ENCODE measurements around the gene CCDC142. TPM values are rescaled to one million over a fixed set of nuclear protein-coding genes. Genes with fewer than 3 reads are reported as not detected.
A peak's percentile ranks its signal among the peaks of the same experiment; 100 is the strongest.

Gene CCDC142
- total RNA-seq, 4 donors from 2014 or later, result 10.9 to 42.8 (median 35.7) TPM

GRCh38 chr2:74507926-74508520 is 25.2 kb upstream of the CCDC142 start:
- H3K27me3 ChIP-seq, result peaks cover 4 to 6% of the 10 kb centered on the region in 2 donors
- H3K27ac ChIP-seq, result peak overlapping the region; percentile 97 to 99
- H3K4me1 ChIP-seq, result peaks cover 0 to 9% of the 10 kb centered on the region in 2 donors
- DNase-seq, result no peak
- no peaks in the 10 kb centered on the region for H3K9me3 ChIP-seq
- H3K36me3 ChIP-seq, result no peaks in the 10 kb centered on the region
- peak overlapping the region; percentile 72 to 73 for H3K4me3 ChIP-seq
- TF ChIP-seq CTCF (IDR thresholded peaks at IDR 0.05), result no peak
- no peak for TF ChIP-seq POLR2A (IDR thresholded peaks at IDR 0.05)
- intact Hi-C loops (cut with DNase I; ENCODE audit: low total_unique reads), result no loop called here

- TF ChIP-seq CTCF (IDR thresholded peaks at IDR 0.05) (peak in 2 of 4 experiments; percentile 37 to 39), POLR2A (IDR thresholded peaks at IDR 0.05) (peak; percentile 7 to 60)
- H3K9me3 ChIP-seq, result no peaks in the 10 kb centered on the region
- no peaks in the 10 kb centered on the region for H3K27me3 ChIP-seq
- no peaks in the 10 kb centered on the region for H3K36me3 ChIP-seq
- peaks cover 0 to 9% of the 10 kb centered on the region in 2 donors for H3K4me1 ChIP-seq
- peak; percentile 99 to 100 for DNase-seq
- H3K27ac ChIP-seq, result peak within 1 kb of the TSS; percentile 97 to 99
- peak within 1 kb of the TSS; percentile 72 to 73 for H3K4me3 ChIP-seq
- intact Hi-C loops (cut with DNase I; ENCODE audit: low total_unique reads), result no loop called here
Observed at GRCh38 chr2:74507145-74507925, 24.5 kb upstream of the CCDC142 start, which contains the start of gene PCGF1. PCGF1 (minus strand) TSS chr2:74507695; CDS start chr2:74507668, 27 bp downstream.

- intact Hi-C loops (cut with DNase I; ENCODE audit: low total_unique reads), result no loop called here
- H3K27me3 ChIP-seq, result peaks cover 0 to 4% of the 10 kb centered on the region in 2 donors
Observed at GRCh38 chr2:74505448-74506246, 22.8 kb upstream of the CCDC142 start.

GRCh38 chr2:74504591-74504990 is 21.8 kb upstream of the CCDC142 start:
- H3K27me3 ChIP-seq, result peaks cover 0 to 11% of the 10 kb centered on the region in 2 donors
- DNase-seq, result no peak
- intact Hi-C loops (cut with DNase I; ENCODE audit: low total_unique reads), result no loop called here
- no peak overlapping the region for H3K4me3 ChIP-seq
- H3K27ac ChIP-seq, result no peak overlapping the region
- TF ChIP-seq CTCF (IDR thresholded peaks at IDR 0.05) (no peak), POLR2A (IDR thresholded peaks at IDR 0.05) (no peak)
- peaks cover 0 to 9% of the 10 kb centered on the region in 2 donors for H3K4me1 ChIP-seq
- no peaks in the 10 kb centered on the region for H3K36me3 ChIP-seq
- no peaks in the 10 kb centered on the region for H3K9me3 ChIP-seq

More at GRCh38 chr2:74505448-74506246, 22.8 kb upstream of the CCDC142 start:
- no peaks in the 10 kb centered on the region for H3K9me3 ChIP-seq
- no peaks in the 10 kb centered on the region for H3K36me3 ChIP-seq
- peaks cover 0 to 9% of the 10 kb centered on the region in 2 donors for H3K4me1 ChIP-seq
- no peak overlapping the region for H3K27ac ChIP-seq
- no peak for DNase-seq
- TF ChIP-seq CTCF (IDR thresholded peaks at IDR 0.05) (no peak), POLR2A (IDR thresholded peaks at IDR 0.05) (no peak)
- H3K4me3 ChIP-seq, result no peak overlapping the region

All from uterus (tissue), 4 donors.